HG03159 (cell line): ENCODE measurements around the gene LRRC27.

Source experiments
- ATAC-seq: cut with Tn5 transposase; IDR thresholded peaks from one replicate; pipeline ENCODE4 v1.9.1; 2021; ENCODE audit warnings: mild to moderate bottlenecking, moderate library complexity; ENCODE audit not compliant: unreplicated experiment

The LRRC27 gene

GRCh38 chr10:132355297-132355696 lies 23.3 kb downstream of the LRRC27 start:
- no peak for ATAC-seq

DNA sequence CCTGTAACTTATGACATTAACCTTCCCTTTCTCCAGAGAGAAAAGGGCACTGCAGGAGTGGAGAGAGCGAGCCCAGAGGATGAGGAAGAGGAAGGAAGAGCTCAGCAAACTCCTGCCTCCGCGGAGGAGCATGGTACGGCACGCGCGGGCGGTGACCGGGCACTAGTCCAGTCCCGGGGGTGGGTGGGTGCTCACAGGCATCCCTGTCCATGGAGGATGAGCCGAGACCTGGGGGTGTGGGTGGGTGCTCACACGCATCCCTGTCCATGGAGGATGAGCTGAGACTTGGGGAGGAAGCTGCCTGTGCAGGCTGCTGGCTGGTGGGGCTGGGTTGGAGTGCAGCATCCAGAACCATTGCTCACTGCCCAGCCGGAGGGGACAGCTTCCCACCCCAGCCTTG lies 23.8 kb downstream of the LRRC27 start:
- ATAC-seq, result no peak

GRCh38 chr10:132356621-132357195 lies 24.7 kb downstream of the LRRC27 start:
- no peak for ATAC-seq

GRCh38 chr10:132357286-132358058 lies 25.5 kb downstream of the LRRC27 start:
- no peak for ATAC-seq

- no peak for ATAC-seq
Observed at GRCh38 chr10:132359305-132360040, 27.5 kb downstream of the LRRC27 start.

GRCh38 chr10:132360766-132361447 lies 28.9 kb downstream of the LRRC27 start:
- ATAC-seq, result no peak

GRCh38 chr10:132361581-132362101 lies 29.6 kb downstream of the LRRC27 start:
- no peak for ATAC-seq

DNA sequence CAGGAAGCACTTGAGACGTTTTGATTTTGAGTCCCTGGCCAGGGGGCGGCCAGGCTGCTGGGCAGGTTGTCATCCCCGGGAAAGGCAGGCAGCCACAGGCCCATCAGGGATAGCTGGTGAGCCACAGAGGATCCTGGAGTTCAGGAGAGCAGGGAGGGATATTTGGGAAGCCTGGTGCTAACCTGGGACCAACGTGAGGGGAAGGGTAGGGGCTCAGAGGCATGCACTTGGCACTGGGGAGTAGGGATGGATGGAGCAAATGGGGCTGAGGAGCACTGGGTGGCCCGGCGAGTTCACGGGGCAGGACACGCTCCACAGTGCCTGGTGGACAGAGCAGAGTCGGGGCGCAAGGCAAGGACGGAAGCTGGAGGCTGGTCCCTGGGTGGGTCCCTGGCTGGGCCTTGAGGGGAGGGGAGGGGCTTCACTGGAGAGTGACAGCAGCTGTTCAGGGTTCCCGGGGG lies 30.2 kb downstream of the LRRC27 start:
- no peak for ATAC-seq

GRCh38 chr10:132363376-132363775 lies 31.4 kb downstream of the LRRC27 start:
- ATAC-seq, result no peak

- ATAC-seq, result no peak
Observed at GRCh38 chr10:132363921-132364593, 32.1 kb downstream of the LRRC27 start.

GRCh38 chr10:132364594-132364970 lies 32.6 kb downstream of the LRRC27 start:
- no peak for ATAC-seq

- ATAC-seq, result no peak
Observed at GRCh38 chr10:132365102-132365501, 33.1 kb downstream of the LRRC27 start.

- no peak for ATAC-seq
Observed at GRCh38 chr10:132366006-132366405, 34.0 kb downstream of the LRRC27 start.

DNA sequence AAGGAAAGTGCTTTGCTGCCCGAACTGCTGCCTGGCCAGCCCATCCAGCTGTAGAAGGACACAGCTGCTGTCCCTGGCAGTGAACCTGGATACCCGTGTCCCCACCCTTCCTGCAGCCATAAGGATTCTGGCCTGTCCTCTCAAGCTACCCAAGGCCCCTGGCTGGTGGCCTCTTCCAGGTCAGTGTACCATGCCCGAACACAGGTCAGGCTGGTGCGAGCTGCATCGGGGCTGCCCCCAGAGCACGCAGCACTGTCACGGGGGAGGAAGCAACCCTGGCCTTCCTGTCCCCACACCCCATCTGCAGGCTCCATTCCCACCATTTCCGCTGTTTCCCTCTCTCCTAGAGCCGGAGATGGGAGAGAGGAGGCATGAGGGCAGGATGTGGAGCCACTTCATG lies 34.5 kb downstream of the LRRC27 start:
- ATAC-seq, result no peak

GRCh38 chr10:132368391-132368790 lies 36.4 kb downstream of the LRRC27 start:
- no peak for ATAC-seq

DNA sequence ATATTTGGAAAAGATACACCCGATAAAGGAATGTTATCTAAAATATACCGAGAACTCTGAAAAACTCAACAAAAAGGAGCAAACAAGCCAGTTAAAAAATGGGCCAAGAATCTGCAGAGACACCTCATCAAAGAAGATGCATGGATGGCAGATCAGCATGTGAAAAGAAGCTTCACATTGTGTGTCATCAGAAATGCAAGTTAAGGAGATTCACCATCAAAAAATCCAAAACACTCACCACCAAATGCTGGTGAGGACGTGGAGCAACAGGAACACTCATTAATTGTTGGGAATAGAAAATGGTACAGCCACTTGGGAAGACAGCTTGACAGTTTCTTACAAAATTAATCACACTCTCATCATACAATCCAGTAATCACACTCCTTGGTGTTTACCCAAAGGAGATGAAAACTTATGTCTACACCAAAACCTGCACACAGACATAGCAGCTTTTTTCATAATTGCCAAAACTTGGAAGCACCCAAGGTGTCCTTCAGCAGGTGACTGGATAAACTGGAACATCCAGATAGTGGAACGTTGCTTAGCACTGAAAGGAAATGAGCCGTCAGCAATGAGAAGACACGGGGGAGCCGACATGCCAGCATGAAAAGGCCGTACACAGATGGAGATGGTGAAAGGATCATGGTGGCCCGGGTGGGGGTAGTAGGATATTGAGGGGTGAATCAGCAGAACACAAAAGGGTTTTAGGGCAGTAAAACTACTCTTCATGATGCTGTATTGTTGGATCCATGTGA lies 37.1 kb downstream of the LRRC27 start:
- no peak for ATAC-seq

GRCh38 chr10:132369636-132370185 lies 37.7 kb downstream of the LRRC27 start:
- ATAC-seq, result no peak

DNA sequence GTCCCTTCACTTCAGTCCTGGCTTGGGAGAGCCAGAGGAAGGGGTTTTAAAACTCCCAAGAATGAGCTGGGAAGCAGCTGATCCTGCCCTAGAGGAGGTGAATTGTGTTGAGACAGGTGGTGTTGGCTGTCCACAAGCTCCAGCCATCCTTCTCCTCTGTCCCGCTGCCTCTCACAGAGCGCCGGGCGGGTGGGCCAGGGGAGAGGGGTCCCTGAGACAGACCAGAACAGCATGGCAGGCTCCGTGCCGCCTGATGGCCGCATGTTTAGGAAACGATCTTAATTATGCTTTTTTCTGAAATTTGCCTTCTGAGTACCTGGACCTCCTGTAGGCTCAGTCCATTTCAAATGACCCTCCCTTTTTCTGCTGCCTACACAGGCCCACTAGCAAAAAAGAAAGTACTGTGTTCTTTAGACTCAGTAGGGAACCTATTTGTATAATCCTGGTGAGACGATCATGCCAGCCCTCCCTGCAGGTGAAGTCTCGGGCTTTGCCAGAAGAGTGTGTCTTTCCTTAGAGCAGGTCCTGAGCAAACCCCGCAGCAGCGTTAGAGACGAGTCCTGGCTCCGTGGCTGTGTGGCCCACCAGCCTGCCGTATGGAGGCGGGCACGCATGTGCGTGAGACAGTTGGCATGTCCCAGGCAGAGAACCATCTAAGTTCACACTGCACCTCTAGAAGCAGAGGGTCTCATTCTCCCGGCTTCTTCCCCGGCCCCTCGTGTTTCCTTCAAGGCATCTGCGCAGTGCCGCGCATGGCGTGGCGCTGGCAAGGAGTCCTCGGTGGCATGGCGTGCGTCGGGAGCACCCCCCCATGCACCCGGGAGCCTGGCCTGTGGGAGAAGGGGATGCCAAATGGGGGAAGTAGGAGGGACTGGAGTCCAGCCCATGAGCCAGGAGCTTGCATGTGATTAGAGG lies 38.7 kb downstream of the LRRC27 start:
- no peak for ATAC-seq
